Trophoblast cell (in vitro differentiated cells and primary cell): ENCODE results near the gene TEX28.

Source experiments
- DNase-seq, 2 donors: peaks; one replicate each; pipeline ENCODE4 v3.0.0-alpha.2; 2016
- H2AFZ ChIP-seq: 2 replicates; pipeline ENCODE4 v1.6.1; 2013; ENCODE audit warnings: low read length, moderate library complexity, mild to moderate bottlenecking; ENCODE audit not compliant: insufficient read depth, poor library complexity
- H2AK5ac ChIP-seq: 2 replicates; pipeline ENCODE4 v1.6.1; 2013; ENCODE audit warnings: mild to moderate bottlenecking, low read length
- H2BK120ac ChIP-seq: 2 replicates; pipeline ENCODE4 v1.6.1; 2013; ENCODE audit warnings: low read length, mild to moderate bottlenecking, moderate library complexity; ENCODE audit not compliant: insufficient read depth, poor library complexity
- H2BK12ac ChIP-seq: 2 replicates; pipeline ENCODE4 v1.6.1; 2013; ENCODE audit warnings: mild to moderate bottlenecking, low read length, moderate library complexity
- H2BK5ac ChIP-seq: 2 replicates; pipeline ENCODE4 v1.6.1; 2013; ENCODE audit warnings: low read length, low read depth, moderate library complexity, mild to moderate bottlenecking; ENCODE audit not compliant: poor library complexity
- H3K14ac ChIP-seq: 2 replicates; pipeline ENCODE4 v1.6.1; 2013; ENCODE audit warnings: mild to moderate bottlenecking, low read length
- H3K18ac ChIP-seq: 2 replicates; pipeline ENCODE4 v1.6.1; 2013; ENCODE audit warnings: mild to moderate bottlenecking, low read length
- H3K23ac ChIP-seq: 2 replicates; pipeline ENCODE4 v1.6.1; 2013; ENCODE audit warnings: low read length
- H3K27ac ChIP-seq: 2 replicates; pipeline ENCODE4 v1.5.1; 2013; ENCODE audit warnings: low read depth, mild to moderate bottlenecking, inconsistent platforms, low read length, moderate library complexity
- H3K27me3 ChIP-seq: 2 replicates; pipeline ENCODE4 v1.6.1; 2013; ENCODE audit warnings: inconsistent platforms, mild to moderate bottlenecking, low read length, moderate library complexity; ENCODE audit not compliant: insufficient read depth
- H3K36me3 ChIP-seq, 2 experiments: 1 replicate in 1 of 2; 2 replicates in 1 of 2; pipeline ENCODE4 v1.6.1; 2013; ENCODE audit warnings: low read length in 2 of 2, mild to moderate bottlenecking in 2 of 2, moderate library complexity in 1 of 2; ENCODE audit not compliant: insufficient read depth in 2 of 2, control insufficient read depth in 1 of 2
- H3K4ac ChIP-seq: 2 replicates; pipeline ENCODE4 v1.6.1; 2013; ENCODE audit warnings: low read depth, mild to moderate bottlenecking, low read length, moderate library complexity
- H3K4me1 ChIP-seq, 2 experiments: 1 replicate in 1 of 2; 2 replicates in 1 of 2; pipeline ENCODE4 v1.6.1; 2013; ENCODE audit warnings: low read length in 2 of 2, mild to moderate bottlenecking in 2 of 2, moderate library complexity in 1 of 2; ENCODE audit not compliant: insufficient read depth in 2 of 2, control insufficient read depth in 1 of 2
- H3K4me2 ChIP-seq: 2 replicates; pipeline ENCODE4 v1.6.1; 2013; ENCODE audit warnings: inconsistent platforms, mild to moderate bottlenecking, low read length, moderate library complexity
- H3K4me3 ChIP-seq: 2 replicates; pipeline ENCODE4 v1.5.1; 2013; ENCODE audit warnings: mild to moderate bottlenecking, low read depth, low read length, inconsistent platforms
- H3K79me1 ChIP-seq: one replicate; pipeline ENCODE4 v1.6.1; 2013; ENCODE audit warnings: low read length
- H3K79me2 ChIP-seq: 2 replicates; pipeline ENCODE4 v1.6.1; 2013; ENCODE audit warnings: low read length, mild to moderate bottlenecking; ENCODE audit not compliant: control insufficient read depth, insufficient read depth, poor library complexity
- H3K9ac ChIP-seq: 2 replicates; pipeline ENCODE4 v1.6.1; 2013; ENCODE audit warnings: mild to moderate bottlenecking, low read length
- H3K9me3 ChIP-seq: 2 replicates; pipeline ENCODE4 v1.6.1; 2013; ENCODE audit warnings: low read depth, mild to moderate bottlenecking, control low read depth, inconsistent platforms, low read length; ENCODE audit not compliant: insufficient read depth
- H4K12ac ChIP-seq: 2 replicates; pipeline ENCODE4 v1.6.1; 2013; ENCODE audit warnings: low read depth, mild to moderate bottlenecking, low read length, moderate library complexity
- H4K8ac ChIP-seq: 2 replicates; pipeline ENCODE4 v1.6.1; 2013; ENCODE audit warnings: low read depth, mild to moderate bottlenecking, low read length, moderate library complexity
- H4K91ac ChIP-seq: one replicate; pipeline ENCODE4 v1.6.1; 2013; ENCODE audit warnings: low read depth, mild to moderate bottlenecking, low read length, moderate library complexity
- WGBS: extraction: QIAGEN DNeasy Blood & Tissue Kit; methylation state at CpG from one replicate; pipeline ENCODE4 v1.1.7; 2013; ENCODE audit warnings: missing lambda C conversion rate; ENCODE audit not compliant: insufficient read length, insufficient coverage; ENCODE audit errors: extremely low coverage; 5-methylcytosine and 5-hydroxymethylcytosine counted together

Gene TEX28

DNA sequence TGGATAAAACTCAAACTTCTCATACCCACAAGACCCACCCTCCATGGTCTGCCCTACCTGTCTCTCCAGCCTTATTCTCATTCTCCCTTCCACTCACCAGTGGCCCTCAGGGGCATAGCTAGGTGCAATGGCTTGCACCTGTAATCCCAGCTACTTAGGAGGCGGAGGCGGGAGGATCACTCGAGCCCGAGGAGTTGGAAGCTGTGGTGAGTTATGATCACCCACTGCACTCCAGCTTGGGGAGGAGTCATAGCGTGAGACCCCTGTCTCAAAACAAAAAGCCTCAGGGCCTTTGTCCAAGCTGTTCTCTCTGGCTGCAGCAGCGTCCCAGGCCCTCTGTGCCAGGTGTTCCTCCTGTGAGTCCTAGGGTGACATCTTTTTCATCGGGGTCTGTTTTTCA is 17.2 kb upstream of the TEX28 start:
- Histone ChIP-seq H3K27ac (no peak overlapping the region), H3K27me3 (no peaks in the 10 kb centered on the region), H3K4me2 (no peak overlapping the region), H3K23ac (no peak overlapping the region), H2BK5ac (no peak overlapping the region), H2AK5ac (no peak overlapping the region), H3K4me3 (no peak overlapping the region), H3K4me1 (no peaks in the 10 kb centered on the region), H3K36me3 (no peaks in the 10 kb centered on the region), H3K4ac (no peak overlapping the region), H4K8ac (no peak overlapping the region), H2BK120ac (no peak overlapping the region), H2AFZ (no peak overlapping the region), H3K9ac (no peak overlapping the region), H2BK12ac (no peak overlapping the region), H3K18ac (no peak overlapping the region), H4K12ac (no peak overlapping the region), H3K79me1 (no peaks in the 10 kb centered on the region), H3K14ac (no peak overlapping the region), H4K91ac (no peak overlapping the region), H3K9me3 (no peaks in the 10 kb centered on the region), H3K79me2 (no peaks in the 10 kb centered on the region)
- WGBS = no CpG with 5 or more reads among the region's 7 CpGs
- no peak for DNase-seq

- H3K18ac ChIP-seq = no peak overlapping the region
- no peaks in the 10 kb centered on the region for H3K79me2 ChIP-seq
- no peaks in the 10 kb centered on the region for H3K36me3 ChIP-seq
- H3K27ac ChIP-seq = no peak overlapping the region
- H2BK5ac ChIP-seq = no peak overlapping the region
- no peaks in the 10 kb centered on the region for H3K79me1 ChIP-seq
- no peak overlapping the region for H2AK5ac ChIP-seq
- H3K14ac ChIP-seq = no peak overlapping the region
- H3K4me3 ChIP-seq = no peak overlapping the region
- no peak overlapping the region for H4K12ac ChIP-seq
- no peak overlapping the region for H3K4ac ChIP-seq
- no peaks in the 10 kb centered on the region for H3K4me1 ChIP-seq
- H4K91ac ChIP-seq = no peak overlapping the region
- no peak overlapping the region for H2BK120ac ChIP-seq
- DNase-seq = no peak
- H3K4me2 ChIP-seq = no peak overlapping the region
- no peak overlapping the region for H3K9ac ChIP-seq
- no peak overlapping the region for H3K23ac ChIP-seq
- no CpG with 5 or more reads among the region's 19 CpGs for WGBS
- H3K9me3 ChIP-seq = no peaks in the 10 kb centered on the region
- no peak overlapping the region for H4K8ac ChIP-seq
- H2BK12ac ChIP-seq = no peak overlapping the region
- H2AFZ ChIP-seq = no peak overlapping the region
- H3K27me3 ChIP-seq = no peaks in the 10 kb centered on the region
These were observed 16.0 kb upstream of the TEX28 start for GRCh38 chrX:154310616-154311536.

DNA sequence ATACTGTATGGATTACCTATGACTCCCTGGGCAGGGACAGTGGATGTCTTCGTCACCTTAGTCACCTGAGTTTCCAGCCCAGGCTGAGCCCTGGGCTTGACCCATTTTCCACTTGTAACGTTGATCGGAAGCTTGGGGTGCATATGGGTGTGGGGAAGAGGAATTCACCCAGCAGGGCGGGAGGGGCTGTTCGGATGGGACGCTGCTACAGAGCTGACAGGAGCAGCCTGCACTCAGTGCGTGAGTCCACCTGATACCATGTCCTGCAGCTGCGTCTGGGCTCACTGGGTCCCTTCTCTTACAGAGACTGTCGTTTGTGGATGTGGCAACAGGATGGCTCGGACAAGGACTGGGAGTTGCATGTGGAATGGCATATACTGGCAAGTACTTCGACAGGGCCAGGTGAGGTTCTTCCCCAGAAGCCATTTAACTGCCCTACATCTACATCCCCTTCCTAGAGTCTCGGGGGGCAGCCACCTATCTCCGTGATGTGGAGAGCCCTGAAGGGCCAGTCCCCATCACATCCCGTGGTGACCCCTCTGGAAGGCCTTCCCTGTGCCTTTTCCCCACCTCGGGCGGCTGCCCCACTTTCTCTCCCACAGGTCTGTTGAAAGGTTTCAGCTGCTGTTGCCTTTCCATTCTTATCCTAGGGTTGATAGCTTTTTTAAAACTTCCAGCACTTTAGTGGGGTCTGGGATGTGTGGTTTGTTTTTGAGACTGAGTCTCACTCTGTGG is 14.3 kb upstream of the TEX28 start:
- no peak overlapping the region for H2BK120ac ChIP-seq
- H2AK5ac ChIP-seq = no peak overlapping the region
- no peak overlapping the region for H3K9ac ChIP-seq
- no peaks in the 10 kb centered on the region for H3K79me2 ChIP-seq
- no peak overlapping the region for H3K4me3 ChIP-seq
- H3K79me1 ChIP-seq = no peaks in the 10 kb centered on the region
- H3K4me1 ChIP-seq = no peaks in the 10 kb centered on the region
- no peak overlapping the region for H2AFZ ChIP-seq
- no peak overlapping the region for H4K12ac ChIP-seq
- no peak overlapping the region for H3K18ac ChIP-seq
- no peak overlapping the region for H4K8ac ChIP-seq
- no peak overlapping the region for H3K4me2 ChIP-seq
- DNase-seq = no peak
- no peak overlapping the region for H3K27ac ChIP-seq
- H3K27me3 ChIP-seq = no peaks in the 10 kb centered on the region
- no peak overlapping the region for H4K91ac ChIP-seq
- no peaks in the 10 kb centered on the region for H3K36me3 ChIP-seq
- no peak overlapping the region for H3K23ac ChIP-seq
- no peaks in the 10 kb centered on the region for H3K9me3 ChIP-seq
- no CpG with 5 or more reads among the region's 16 CpGs for WGBS
- H3K4ac ChIP-seq = no peak overlapping the region
- no peak overlapping the region for H3K14ac ChIP-seq
- no peak overlapping the region for H2BK12ac ChIP-seq
- H2BK5ac ChIP-seq = no peak overlapping the region

GRCh38 chrX:154308108-154308946 is 13.4 kb upstream of the TEX28 start:
- Histone ChIP-seq H3K79me1 (no peaks in the 10 kb centered on the region), H4K91ac (no peak overlapping the region), H3K36me3 (no peaks in the 10 kb centered on the region), H3K27me3 (no peaks in the 10 kb centered on the region), H2BK120ac (no peak overlapping the region), H3K23ac (no peak overlapping the region), H2BK5ac (no peak overlapping the region), H2AK5ac (no peak overlapping the region), H3K9me3 (no peaks in the 10 kb centered on the region), H3K27ac (no peak overlapping the region), H4K8ac (no peak overlapping the region), H2BK12ac (no peak overlapping the region), H4K12ac (no peak overlapping the region), H2AFZ (no peak overlapping the region), H3K4ac (no peak overlapping the region), H3K9ac (no peak overlapping the region), H3K14ac (no peak overlapping the region), H3K79me2 (no peaks in the 10 kb centered on the region), H3K4me1 (no peaks in the 10 kb centered on the region), H3K4me3 (no peak overlapping the region), H3K4me2 (no peak overlapping the region), H3K18ac (no peak overlapping the region)
- peak; percentile 50 to 76 for DNase-seq
- WGBS = no CpG with 5 or more reads among the region's 9 CpGs
